HepG2 (cell line): ENCODE data around the gene ZXDC. TPM values are rescaled to one million over a fixed set of nuclear protein-coding genes. Genes with fewer than 3 reads are reported as not detected.

Experiments used
- GABPA ChIP-seq, 2 experiments: IDR thresholded peaks; 2 replicates each; pipeline ENCODE4 v1.6.1; 2011 to 2016; ENCODE audit warnings: low read depth in 2 of 2, low read length in 1 of 2, missing biosample characterization in 1 of 2, missing genetic modification characterization in 1 of 2
- NCOR1 ChIP-seq: fragments of 200-600 bp; sonication (generic); IDR thresholded peaks from 2 replicates; pipeline ENCODE4 v1.7.0; 2017; ENCODE audit warnings: antibody characterized with exemption, low read length, borderline replicate concordance
- NONO ChIP-seq, 2 experiments: fragments of 450-650 bp in 1 of 2; sonication (generic) in 1 of 2; formaldehyde crosslinking in 1 of 2; IDR thresholded peaks in 1 of 2; conservative IDR thresholded peaks in 1 of 2; 2 replicates each; pipeline versions ENCODE4 v1.6.1 to v1.8.0; 2017 to 2022; ENCODE audit warnings: mild to moderate bottlenecking in 1 of 2, missing genetic modification reagents in 1 of 2, moderate library complexity in 1 of 2
- PCBP1 ChIP-seq: fragments of 200-400 bp; formaldehyde crosslinking; IDR thresholded peaks from 2 replicates; pipeline ENCODE4 v1.6.1; 2017; ENCODE audit warnings: mild to moderate bottlenecking, low read depth, low read length, borderline replicate concordance
- RBFOX2 ChIP-seq: fragments of 200-400 bp; formaldehyde crosslinking; IDR thresholded peaks from 2 replicates; pipeline ENCODE4 v1.6.1; 2017; ENCODE audit warnings: low read depth, mild to moderate bottlenecking, low read length
- SIN3A ChIP-seq: IDR thresholded peaks from 2 replicates; pipeline ENCODE4 v1.6.1; 2011; ENCODE audit warnings: low read depth, mild to moderate bottlenecking, control low read depth, low read length, borderline replicate concordance
- SNAPC2 ChIP-seq: sonication (generic); formaldehyde crosslinking; IDR thresholded peaks from 2 replicates; pipeline ENCODE4 v1.8.1; 2022; ENCODE audit warnings: mild to moderate bottlenecking, missing genetic modification reagents
- SOX5 ChIP-seq: IDR thresholded peaks from 2 replicates; pipeline ENCODE4 v1.6.1; 2016; ENCODE audit warnings: borderline replicate concordance
- SRF ChIP-seq: IDR thresholded peaks from 2 replicates; pipeline ENCODE4 v1.6.1; 2011; ENCODE audit warnings: mild to moderate bottlenecking, low read depth, low read length, moderate library complexity
- THAP11 ChIP-seq: IDR thresholded peaks from 2 replicates; pipeline ENCODE4 v1.6.1; 2016; ENCODE audit warnings: missing biosample characterization, missing genetic modification reagents
- XRCC5 ChIP-seq: fragments of 200-400 bp; formaldehyde crosslinking; optimal IDR thresholded peaks from 2 replicates; pipeline ENCODE3; 2017; ENCODE audit warnings: mild to moderate bottlenecking, low read length
- ZNF441 ChIP-seq: sonication (generic); formaldehyde crosslinking; IDR thresholded peaks from 2 replicates; pipeline ENCODE4 v1.7.0; 2021; ENCODE audit warnings: missing genetic modification reagents, borderline replicate concordance
- ZNF605 ChIP-seq: sonication (generic); formaldehyde crosslinking; IDR thresholded peaks from 2 replicates; pipeline ENCODE4 v1.8.0; 2022; ENCODE audit warnings: mild to moderate bottlenecking, missing genetic modification reagents
- ZNF792 ChIP-seq: IDR thresholded peaks from 2 replicates; pipeline ENCODE4 v1.6.1; 2016
- polyA plus RNA-seq, 8 experiments: library from polyadenylated mRNA; depleted of rRNA in 3 of 8; stranded (reverse) in 7 of 8; unstranded in 1 of 8; fragments of >200 nt; fragmentation: Illumina TruSeq in 4 of 8; extraction: Trizol in 4 of 8; gene quantifications; 2 replicates each; pipeline versions ENCODE4 v1.2.1 to v1.2.3, GENCODE V29; 2011 to 2016; ENCODE audit warnings: low read depth in 4 of 8, missing spikeins in 1 of 8, mixed read lengths in 1 of 8; ENCODE audit not compliant: insufficient read depth in 1 of 8
- total RNA-seq, 5 experiments: library from RNA; depleted of rRNA; stranded (reverse); fragments of >200 nt; fragmentation: Illumina TruSeq; extraction: Trizol; gene quantifications; 2 replicates each; pipeline ENCODE4 v1.2.3, GENCODE V29; 2016; ENCODE audit warnings: low read depth in 1 of 5
- TF ChIP-seq, protein P1 (sequence below): sonication (generic); formaldehyde crosslinking; IDR thresholded peaks from 2 replicates; pipeline ENCODE4 v1.5.0; 2020; ENCODE audit warnings: mild to moderate bottlenecking, missing genetic modification reagents
- TF ChIP-seq, protein P2 (sequence below): sonication (generic); formaldehyde crosslinking; IDR thresholded peaks from 2 replicates; pipeline ENCODE4 v1.5.0; 2020; ENCODE audit warnings: mild to moderate bottlenecking, missing genetic modification reagents, borderline replicate concordance
- TF ChIP-seq, protein P3 (sequence below): sonication (generic); formaldehyde crosslinking; IDR thresholded peaks from 2 replicates; pipeline ENCODE4 v1.5.0; 2020; ENCODE audit warnings: mild to moderate bottlenecking, missing genetic modification reagents, moderate library complexity
- TF ChIP-seq, protein P4 (sequence below): IDR thresholded peaks from 2 replicates; pipeline ENCODE4 v1.6.1; 2018; ENCODE audit warnings: missing genetic modification reagents, mild to moderate bottlenecking, missing compliant biosample characterization
- TF ChIP-seq, protein P5 (sequence below): sonication (generic); formaldehyde crosslinking; conservative IDR thresholded peaks from 2 replicates; pipeline ENCODE4 v1.5.0; 2020; ENCODE audit warnings: missing genetic modification reagents

ZXDC gene
- total and polyA plus RNA-seq, 2 of the 13 experiments (the other 11 are each of a cell fraction or from before 2014, with no cell fraction given): 17.6 to 21.2 TPM

DNA sequence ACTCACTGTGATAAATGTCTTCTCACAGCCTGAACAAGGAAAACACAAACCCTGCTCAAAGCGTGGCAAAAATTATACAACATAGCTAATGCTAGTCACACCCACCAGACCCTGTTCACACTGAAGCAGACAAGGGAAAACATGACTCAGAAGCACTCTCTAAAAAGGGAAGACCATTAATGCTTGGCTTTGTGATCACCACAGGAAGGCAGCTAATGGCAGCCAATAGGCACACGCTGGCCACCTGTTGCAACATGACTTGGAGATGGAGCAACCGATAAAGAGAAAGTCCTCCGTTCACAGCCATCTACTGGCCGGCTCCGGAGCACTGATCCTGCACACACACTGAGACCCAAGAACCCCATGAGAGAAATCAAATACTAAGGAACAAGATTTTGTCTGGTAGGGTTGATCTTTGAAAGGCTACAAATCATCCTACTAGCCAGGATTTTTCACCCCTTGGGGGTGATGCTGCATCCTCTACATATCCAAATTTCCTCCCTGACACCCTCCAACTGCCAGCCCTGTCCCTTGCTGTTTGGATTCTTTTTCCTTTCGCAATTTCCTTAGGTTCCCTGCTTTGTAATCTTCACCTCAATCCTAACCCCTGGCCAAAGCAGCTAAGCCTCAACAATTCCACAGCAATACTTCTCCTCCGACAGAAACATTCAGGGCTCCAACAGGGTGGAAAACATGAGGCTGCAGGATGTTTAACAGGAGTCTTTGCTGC lies 3.2 kb downstream of the ZXDC start (continued):
- TF ChIP-seq, protein P1, sequence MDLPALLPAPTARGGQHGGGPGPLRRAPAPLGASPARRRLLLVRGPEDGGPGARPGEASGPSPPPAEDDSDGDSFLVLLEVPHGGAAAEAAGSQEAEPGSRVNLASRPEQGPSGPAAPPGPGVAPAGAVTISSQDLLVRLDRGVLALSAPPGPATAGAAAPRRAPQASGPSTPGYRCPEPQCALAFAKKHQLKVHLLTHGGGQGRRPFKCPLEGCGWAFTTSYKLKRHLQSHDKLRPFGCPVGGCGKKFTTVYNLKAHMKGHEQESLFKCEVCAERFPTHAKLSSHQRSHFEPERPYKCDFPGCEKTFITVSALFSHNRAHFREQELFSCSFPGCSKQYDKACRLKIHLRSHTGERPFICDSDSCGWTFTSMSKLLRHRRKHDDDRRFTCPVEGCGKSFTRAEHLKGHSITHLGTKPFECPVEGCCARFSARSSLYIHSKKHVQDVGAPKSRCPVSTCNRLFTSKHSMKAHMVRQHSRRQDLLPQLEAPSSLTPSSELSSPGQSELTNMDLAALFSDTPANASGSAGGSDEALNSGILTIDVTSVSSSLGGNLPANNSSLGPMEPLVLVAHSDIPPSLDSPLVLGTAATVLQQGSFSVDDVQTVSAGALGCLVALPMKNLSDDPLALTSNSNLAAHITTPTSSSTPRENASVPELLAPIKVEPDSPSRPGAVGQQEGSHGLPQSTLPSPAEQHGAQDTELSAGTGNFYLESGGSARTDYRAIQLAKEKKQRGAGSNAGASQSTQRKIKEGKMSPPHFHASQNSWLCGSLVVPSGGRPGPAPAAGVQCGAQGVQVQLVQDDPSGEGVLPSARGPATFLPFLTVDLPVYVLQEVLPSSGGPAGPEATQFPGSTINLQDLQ (CRISPR knock-in tag): no peak
- TF ChIP-seq SIN3A: peak; percentile 86
- peak; percentile 41; the same call in 1 of the 2 replicates for TF ChIP-seq NCOR1
- TF ChIP-seq NONO (IDR thresholded peaks at IDR 0.05): no peak
- TF ChIP-seq NONO (CRISPR knock-in tag; conservative IDR thresholded peaks at IDR 0.05): no peak; the same call in 1 of the 2 replicates
- TF ChIP-seq, protein P2, sequence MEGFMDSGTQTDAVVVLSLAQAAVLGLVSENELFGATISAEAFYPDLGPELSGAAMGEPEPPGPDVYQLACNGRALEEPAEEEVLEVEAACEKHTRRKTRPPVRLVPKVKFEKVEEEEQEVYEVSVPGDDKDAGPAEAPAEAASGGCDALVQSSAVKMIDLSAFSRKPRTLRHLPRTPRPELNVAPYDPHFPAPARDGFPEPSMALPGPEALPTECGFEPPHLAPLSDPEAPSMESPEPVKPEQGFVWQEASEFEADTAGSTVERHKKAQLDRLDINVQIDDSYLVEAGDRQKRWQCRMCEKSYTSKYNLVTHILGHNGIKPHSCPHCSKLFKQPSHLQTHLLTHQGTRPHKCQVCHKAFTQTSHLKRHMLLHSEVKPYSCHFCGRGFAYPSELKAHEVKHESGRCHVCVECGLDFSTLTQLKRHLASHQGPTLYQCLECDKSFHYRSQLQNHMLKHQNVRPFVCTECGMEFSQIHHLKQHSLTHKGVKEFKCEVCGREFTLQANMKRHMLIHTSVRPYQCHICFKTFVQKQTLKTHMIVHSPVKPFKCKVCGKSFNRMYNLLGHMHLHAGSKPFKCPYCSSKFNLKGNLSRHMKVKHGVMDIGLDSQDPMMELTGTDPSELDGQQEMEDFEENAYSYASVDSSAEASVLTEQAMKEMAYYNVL (CRISPR knock-in tag): 0 out of 2 replicates have a peak, but pooled peaks have one; percentile 40
- peak; percentile 45 for TF ChIP-seq RBFOX2
- TF ChIP-seq SOX5 (CRISPR knock-in tag): peak; percentile 67
- TF ChIP-seq GABPA (IDR thresholded peaks at IDR 0.05; ENCODE audit: low read depth, low read length): no peak
- TF ChIP-seq GABPA (CRISPR knock-in tag; IDR thresholded peaks at IDR 0.05; ENCODE audit: low read depth): peak; percentile 47; the same call in 1 of the 2 replicates
- peak; percentile 58; the same call in 1 of the 2 replicates for TF ChIP-seq SRF
- no peak for TF ChIP-seq PCBP1
- TF ChIP-seq SNAPC2 (CRISPR knock-in tag): 0 out of 2 replicates have a peak, but pooled peaks have one; percentile 46
- TF ChIP-seq, protein P3, sequence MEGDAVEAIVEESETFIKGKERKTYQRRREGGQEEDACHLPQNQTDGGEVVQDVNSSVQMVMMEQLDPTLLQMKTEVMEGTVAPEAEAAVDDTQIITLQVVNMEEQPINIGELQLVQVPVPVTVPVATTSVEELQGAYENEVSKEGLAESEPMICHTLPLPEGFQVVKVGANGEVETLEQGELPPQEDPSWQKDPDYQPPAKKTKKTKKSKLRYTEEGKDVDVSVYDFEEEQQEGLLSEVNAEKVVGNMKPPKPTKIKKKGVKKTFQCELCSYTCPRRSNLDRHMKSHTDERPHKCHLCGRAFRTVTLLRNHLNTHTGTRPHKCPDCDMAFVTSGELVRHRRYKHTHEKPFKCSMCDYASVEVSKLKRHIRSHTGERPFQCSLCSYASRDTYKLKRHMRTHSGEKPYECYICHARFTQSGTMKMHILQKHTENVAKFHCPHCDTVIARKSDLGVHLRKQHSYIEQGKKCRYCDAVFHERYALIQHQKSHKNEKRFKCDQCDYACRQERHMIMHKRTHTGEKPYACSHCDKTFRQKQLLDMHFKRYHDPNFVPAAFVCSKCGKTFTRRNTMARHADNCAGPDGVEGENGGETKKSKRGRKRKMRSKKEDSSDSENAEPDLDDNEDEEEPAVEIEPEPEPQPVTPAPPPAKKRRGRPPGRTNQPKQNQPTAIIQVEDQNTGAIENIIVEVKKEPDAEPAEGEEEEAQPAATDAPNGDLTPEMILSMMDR: peak; percentile 47
- peak; percentile 41 for TF ChIP-seq XRCC5
- TF ChIP-seq, protein P4, sequence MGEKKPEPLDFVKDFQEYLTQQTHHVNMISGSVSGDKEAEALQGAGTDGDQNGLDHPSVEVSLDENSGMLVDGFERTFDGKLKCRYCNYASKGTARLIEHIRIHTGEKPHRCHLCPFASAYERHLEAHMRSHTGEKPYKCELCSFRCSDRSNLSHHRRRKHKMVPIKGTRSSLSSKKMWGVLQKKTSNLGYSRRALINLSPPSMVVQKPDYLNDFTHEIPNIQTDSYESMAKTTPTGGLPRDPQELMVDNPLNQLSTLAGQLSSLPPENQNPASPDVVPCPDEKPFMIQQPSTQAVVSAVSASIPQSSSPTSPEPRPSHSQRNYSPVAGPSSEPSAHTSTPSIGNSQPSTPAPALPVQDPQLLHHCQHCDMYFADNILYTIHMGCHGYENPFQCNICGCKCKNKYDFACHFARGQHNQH (CRISPR knock-in tag): peak; percentile 78
- peak; percentile 38; the same call in 1 of the 2 replicates for TF ChIP-seq ZNF792 (CRISPR knock-in tag)
- no peak for TF ChIP-seq ZNF441 (CRISPR knock-in tag)
- TF ChIP-seq, protein P5, sequence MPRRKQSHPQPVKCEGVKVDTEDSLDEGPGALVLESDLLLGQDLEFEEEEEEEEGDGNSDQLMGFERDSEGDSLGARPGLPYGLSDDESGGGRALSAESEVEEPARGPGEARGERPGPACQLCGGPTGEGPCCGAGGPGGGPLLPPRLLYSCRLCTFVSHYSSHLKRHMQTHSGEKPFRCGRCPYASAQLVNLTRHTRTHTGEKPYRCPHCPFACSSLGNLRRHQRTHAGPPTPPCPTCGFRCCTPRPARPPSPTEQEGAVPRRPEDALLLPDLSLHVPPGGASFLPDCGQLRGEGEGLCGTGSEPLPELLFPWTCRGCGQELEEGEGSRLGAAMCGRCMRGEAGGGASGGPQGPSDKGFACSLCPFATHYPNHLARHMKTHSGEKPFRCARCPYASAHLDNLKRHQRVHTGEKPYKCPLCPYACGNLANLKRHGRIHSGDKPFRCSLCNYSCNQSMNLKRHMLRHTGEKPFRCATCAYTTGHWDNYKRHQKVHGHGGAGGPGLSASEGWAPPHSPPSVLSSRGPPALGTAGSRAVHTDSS (CRISPR knock-in tag): no peak
- TF ChIP-seq THAP11 (CRISPR knock-in tag): peak; percentile 74
- 0 out of 2 replicates have a peak, but pooled peaks have one; percentile 64 for TF ChIP-seq ZNF605 (CRISPR knock-in tag)
